NK-92 (cell line): ENCODE measurements around the gene HARS1.
"Not testable (repeated sequence)": the region's sequence is repeated elsewhere in the genome, so short reads cannot be mapped to it uniquely, and the experiment has no call there.

Experiments
- DNase-seq: peaks from one replicate; lab custom pipeline; 2025; ENCODE audit not compliant: unreplicated experiment; lab: John Stamatoyannopoulos, UW

HARS1 gene

DNA sequence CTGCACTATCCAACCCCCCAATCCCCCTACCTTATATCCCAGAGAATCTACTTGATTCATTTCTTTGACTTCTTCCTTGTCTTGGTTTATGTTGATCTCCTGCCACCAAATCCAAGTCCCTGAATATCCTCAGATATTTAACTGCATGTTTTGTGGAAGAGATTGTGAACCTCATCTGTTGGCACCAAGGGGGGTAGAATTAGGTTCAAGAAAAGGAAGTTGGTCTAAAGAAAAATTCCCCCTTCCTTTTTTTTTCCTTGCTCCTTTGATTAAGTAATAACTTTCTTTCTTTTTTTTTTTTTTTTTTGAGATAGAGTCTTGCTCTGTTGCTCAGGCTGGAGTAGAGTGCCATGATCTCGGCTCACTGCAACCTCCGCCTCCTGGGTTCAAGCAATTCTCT lies 57.7 kb downstream of the HARS1 start:
- no peak for DNase-seq

DNA sequence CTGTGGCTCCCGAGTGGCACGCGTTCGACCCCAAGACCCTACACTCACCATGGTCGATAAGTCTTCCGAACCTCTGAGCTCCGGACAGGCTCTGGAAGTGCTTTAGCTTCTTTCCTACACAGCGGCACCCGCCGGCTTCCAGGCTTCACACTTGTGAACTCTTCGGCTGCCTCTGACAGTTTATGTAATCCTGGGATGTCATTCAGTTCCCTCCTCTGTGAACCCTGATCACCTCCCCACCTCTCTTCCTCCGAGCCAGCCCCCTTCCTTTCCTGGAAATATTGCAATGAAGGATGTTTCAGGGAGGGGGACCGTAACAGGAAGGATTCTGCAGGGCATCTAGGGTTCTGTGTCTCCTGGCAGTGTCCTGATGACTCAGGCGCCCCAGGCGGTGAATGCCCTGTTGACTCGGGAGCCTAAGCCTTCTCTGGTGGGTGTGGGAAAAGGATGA lies 58.1 kb downstream of the HARS1 start, which contains the start of gene CD14:
TSS of gene CD14 (minus strand) at position 155 of the 451 bp plus-strand sequence. CDS start at position 51, 104 bp downstream.
- no peak for DNase-seq

DNA sequence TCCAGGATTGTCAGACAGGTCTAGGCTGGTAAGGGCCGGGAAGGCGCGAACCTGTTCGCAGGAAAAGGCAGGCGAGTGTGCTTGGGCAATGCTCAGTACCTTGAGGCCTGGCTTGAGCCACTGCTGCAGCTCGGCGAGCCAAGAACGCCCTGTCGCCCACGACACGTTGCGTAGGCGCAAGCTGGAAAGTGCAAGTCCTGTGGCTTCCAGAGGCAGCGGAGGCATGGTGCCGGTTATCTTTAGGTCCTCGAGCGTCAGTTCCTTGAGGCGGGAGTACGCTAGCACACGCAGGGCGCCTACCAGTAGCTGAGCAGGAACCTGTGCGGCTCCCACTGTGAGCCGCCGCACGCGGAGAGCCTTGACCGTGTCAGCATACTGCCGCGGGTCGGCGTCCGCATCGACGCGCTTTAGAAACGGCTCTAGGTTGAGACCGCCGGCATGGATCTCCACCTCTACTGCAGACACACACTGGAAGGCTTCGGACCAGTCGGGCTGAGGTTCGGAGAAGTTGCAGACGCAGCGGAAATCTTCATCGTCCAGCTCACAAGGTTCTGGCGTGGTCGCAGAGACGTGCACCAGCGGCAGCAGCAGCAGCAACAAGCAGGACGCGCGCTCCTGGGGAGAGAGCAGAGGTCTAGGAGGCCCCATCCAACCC lies 58.7 kb downstream of the HARS1 start:
- DNase-seq: no peak

DNA sequence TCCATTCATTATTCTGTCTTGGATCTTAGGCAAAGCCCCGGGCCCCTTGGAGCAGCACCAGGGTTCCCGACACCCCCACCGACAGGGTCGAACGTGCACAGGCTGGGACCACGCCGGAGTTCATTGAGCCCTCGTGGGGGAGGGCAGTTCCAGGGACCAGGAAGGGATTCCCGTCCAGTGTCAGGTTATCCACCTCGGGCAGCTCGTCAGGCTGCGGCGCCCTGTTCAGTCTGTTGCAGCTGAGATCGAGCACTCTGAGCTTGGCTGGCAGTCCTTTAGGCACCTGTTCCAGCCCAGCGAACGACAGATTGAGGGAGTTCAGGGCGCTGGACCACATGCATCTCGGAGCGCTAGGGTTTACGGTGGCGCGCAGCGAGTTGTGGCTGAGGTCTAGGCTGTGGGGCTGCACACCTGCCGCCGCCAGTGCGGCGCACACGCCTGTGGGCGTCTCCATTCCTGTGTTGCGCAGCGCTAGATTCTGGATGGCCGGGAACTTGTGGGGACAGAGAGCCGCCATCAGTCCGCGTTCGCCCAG lies 59.3 kb downstream of the HARS1 start:
- no peak for DNase-seq

DNA sequence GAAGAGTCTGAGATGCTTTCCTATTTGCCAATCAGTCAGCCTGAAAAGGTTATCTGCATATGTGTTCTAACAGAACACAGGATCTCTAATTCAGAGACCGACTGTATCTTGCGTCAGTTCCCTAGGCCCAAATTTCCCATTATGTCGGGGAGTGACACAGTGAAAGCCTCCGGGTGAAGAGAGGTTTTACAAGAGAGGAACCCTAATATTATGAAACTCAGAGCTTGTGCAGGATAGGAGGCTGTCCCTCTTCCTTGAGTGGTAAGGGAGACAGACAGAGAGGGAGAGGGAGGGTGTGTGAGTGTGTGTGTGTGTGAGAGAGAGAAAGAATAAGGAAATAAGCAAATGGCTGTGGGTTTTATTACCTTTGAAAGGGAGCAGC lies 60.1 kb downstream of the HARS1 start:
- DNase-seq: no peak

DNA sequence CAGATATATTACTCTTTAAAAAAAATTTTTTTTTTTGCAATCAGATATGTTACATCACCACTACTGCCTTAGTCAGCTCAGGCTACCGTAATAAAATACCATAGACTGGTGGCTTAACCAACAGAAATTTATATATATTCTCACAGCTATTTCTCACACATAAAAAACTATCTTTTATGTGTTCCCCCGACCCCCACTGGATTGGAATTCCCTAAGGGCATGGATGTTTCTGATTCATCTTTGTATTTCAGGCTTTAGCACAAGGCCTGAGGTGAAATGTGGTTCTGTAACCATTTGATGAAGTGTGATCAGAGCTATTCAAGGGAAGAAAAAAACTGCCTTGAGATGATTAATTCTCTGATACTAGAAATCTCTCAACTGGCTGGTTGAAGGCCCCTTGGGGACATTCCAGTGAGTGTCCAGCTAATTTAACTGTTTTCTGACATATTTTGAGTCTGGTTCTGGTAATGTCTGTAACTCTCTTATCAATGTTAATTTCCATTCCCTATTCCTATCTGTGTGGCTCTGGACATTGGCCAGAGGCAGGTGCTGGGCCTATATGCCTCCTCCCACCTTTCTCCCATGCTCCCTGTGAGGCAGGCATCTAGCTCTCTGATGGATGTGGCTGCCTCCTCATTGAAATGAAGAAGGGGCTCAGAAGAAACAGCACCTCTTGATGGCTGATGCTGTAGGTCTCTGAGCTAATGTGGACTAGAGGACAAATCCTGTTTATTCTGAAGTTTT lies 60.7 kb downstream of the HARS1 start:
- no peak for DNase-seq

DNA sequence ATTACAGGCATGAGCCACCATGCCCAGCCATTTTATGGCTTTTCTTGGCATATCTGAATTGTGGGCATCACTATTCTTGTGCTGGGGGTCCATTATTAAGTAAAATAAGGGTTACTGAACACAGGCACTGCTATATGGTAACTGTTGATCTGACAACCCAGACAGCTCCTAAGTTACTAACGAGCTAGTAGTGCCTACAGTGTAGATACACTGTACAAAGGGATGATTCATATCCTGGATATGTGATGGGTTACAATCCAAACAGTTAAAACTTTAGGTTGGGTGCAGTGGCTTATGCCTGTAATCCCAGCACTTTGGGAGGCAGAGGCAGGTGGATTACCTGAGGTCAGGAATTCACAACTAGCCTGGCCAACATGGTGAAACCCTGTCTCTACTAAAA lies 62.5 kb downstream of the HARS1 start:
- no peak for DNase-seq

DNA sequence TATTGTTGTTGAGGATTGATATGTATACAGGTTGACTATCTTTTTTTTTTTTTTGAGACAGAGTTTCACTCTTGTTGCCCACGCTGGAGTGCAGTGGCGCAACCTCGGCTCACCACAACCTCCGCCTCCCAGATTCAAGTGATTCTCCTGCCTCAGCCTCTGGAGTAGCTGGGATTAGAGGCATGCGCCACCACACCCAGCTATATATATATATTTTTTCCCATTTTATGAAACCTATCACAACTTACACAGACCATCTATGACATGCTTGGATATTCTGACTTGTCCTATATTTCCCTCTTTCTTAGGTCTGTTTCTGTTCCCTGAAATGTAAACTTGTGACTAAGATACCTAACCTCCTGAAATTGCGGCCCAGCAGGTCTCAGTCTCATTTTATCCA lies 63.2 kb downstream of the HARS1 start:
- DNase-seq: no peak

DNA sequence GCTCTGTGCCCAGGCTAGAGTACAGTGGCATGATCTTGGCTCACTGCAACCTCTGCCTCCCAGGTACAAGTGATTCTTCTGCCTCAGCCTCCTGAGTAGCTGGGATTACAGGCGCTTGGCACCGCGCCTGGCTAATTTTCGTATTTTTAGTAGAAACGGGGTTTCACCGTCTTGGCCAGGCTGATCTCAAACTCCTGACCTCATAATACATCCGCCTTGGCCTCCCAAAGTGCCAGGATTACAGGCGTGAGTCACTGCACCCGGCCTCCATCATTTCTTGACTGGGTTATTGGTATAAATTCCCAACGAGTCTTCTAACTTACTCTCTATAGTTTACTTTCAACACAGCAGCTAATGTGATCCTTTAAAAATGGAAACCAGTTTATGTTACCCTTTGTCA lies 66.3 kb downstream of the HARS1 start:
- not testable (repeated sequence) for DNase-seq
